ENCODE data around the gene CHST4. TPM values are rescaled to one million over a fixed set of nuclear protein-coding genes. Genes with fewer than 3 reads are reported as not detected.
"Not testable (repeated sequence)": the region's sequence is repeated elsewhere in the genome, so short reads cannot be mapped to it uniquely, and the experiment has no call there.

CHST4 gene
- total RNA-seq, 1 donor from 2014 or later: under 0.01 TPM

GRCh38 chr16:71572497-71573116 is 46.4 kb downstream of the CHST4 start:
- TF ChIP-seq, protein P1, sequence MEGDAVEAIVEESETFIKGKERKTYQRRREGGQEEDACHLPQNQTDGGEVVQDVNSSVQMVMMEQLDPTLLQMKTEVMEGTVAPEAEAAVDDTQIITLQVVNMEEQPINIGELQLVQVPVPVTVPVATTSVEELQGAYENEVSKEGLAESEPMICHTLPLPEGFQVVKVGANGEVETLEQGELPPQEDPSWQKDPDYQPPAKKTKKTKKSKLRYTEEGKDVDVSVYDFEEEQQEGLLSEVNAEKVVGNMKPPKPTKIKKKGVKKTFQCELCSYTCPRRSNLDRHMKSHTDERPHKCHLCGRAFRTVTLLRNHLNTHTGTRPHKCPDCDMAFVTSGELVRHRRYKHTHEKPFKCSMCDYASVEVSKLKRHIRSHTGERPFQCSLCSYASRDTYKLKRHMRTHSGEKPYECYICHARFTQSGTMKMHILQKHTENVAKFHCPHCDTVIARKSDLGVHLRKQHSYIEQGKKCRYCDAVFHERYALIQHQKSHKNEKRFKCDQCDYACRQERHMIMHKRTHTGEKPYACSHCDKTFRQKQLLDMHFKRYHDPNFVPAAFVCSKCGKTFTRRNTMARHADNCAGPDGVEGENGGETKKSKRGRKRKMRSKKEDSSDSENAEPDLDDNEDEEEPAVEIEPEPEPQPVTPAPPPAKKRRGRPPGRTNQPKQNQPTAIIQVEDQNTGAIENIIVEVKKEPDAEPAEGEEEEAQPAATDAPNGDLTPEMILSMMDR (IDR thresholded peaks at IDR 0.05; ENCODE audit: insufficient read depth, low read length, severe bottlenecking): no peak
- H3K36me3 ChIP-seq (ENCODE audit: control insufficient read depth, insufficient read depth, low read length): no peaks in the 10 kb centered on the region
- H3K4me3 ChIP-seq (ENCODE audit: low read depth, low read length): no peak overlapping the region
- no peak for FAIRE-seq
- DNase-seq (ENCODE audit: low read depth): no peak
- H3K27me3 ChIP-seq (ENCODE audit: control insufficient read depth, insufficient read depth, low read length): peaks cover 3% of the 10 kb centered on the region

DNA sequence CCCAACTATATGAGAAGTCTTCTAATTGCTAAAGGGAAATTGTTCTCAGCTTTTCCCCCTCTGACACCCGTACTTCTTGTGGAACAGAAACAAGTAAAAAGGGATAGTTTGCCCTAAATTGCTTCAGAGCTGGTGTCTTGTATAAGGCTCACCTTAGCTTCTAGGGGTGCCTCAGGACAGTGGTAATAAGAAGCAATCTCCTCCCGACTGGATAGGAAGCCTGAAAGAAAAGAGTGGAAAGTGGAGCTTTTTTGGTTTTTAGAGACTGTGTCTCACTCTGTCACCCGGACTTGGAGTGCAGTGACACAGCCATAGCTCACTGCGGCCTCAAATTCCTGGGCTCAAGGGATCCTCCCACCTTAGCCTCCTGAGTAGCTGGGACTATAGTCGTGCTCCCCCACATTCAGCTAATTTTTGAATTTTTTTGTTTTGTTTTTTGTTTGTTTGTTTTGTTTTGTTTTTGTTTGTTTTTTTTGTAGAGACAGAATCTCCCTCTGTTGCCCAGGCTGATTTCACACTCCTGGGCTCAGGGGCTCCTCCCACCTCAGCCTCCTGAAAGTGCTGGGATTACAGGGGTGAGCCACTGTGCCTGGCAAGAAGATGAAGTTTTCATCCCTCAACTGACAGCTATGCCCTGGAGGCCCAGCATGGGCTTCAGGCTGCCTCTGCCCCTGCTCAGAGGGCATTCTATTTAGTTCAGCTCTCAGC is 47.3 kb downstream of the CHST4 start:
- Histone ChIP-seq H3K4me3 (ENCODE audit: low read depth, low read length) (no peak overlapping the region), H3K36me3 (ENCODE audit: control insufficient read depth, insufficient read depth, low read length) (no peaks in the 10 kb centered on the region), H3K27me3 (ENCODE audit: control insufficient read depth, insufficient read depth, low read length) (peaks cover 3% of the 10 kb centered on the region)
- TF ChIP-seq, protein P1 (IDR thresholded peaks at IDR 0.05; ENCODE audit: insufficient read depth, low read length, severe bottlenecking): no peak
- FAIRE-seq: no peak
- DNase-seq (ENCODE audit: low read depth): no peak

DNA sequence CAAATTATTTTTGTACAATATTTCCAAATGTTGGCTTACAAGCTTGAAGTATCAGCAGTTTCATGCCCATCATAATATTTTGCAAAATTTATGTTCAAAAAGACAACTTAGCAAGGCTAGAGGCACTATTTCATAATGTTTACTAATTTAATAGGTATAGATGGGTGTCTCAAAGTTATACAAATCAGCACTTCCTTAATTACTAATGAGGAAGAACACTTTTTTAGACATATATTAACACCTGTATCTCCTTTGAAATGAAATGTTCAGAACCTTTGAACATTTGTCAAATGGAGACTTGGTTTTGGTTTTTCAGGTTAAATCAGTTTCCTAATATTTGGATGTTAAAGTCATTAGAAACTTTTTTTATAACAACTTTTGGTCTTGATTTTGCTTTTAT is 48.5 kb downstream of the CHST4 start:
- Histone ChIP-seq H3K27me3 (ENCODE audit: control insufficient read depth, insufficient read depth, low read length) (peaks cover 3% of the 10 kb centered on the region), H3K4me3 (ENCODE audit: low read depth, low read length) (no peak overlapping the region), H3K36me3 (ENCODE audit: control insufficient read depth, insufficient read depth, low read length) (no peaks in the 10 kb centered on the region)
- FAIRE-seq: no peak
- no peak for DNase-seq (ENCODE audit: low read depth)
- TF ChIP-seq, protein P1 (IDR thresholded peaks at IDR 0.05; ENCODE audit: insufficient read depth, low read length, severe bottlenecking): no peak

- TF ChIP-seq, protein P1 (IDR thresholded peaks at IDR 0.05; ENCODE audit: insufficient read depth, low read length, severe bottlenecking): no peak
- H3K27me3 ChIP-seq (ENCODE audit: control insufficient read depth, insufficient read depth, low read length): peaks cover 2% of the 10 kb centered on the region
- no peak for FAIRE-seq
- no peak within 1 kb of the TSS for H3K4me3 ChIP-seq (ENCODE audit: low read depth, low read length)
- H3K36me3 ChIP-seq (ENCODE audit: control insufficient read depth, insufficient read depth, low read length): no peaks in the 10 kb centered on the region
- DNase-seq (ENCODE audit: low read depth): no peak
These were observed 50.7 kb downstream of the CHST4 start, which contains the start of gene TAT for GRCh38 chr16:71576971-71577370. Gene TAT, minus strand, starts transcription at chr16:71577092. Its CDS starts 677 bp downstream, at chr16:71576415.

DNA sequence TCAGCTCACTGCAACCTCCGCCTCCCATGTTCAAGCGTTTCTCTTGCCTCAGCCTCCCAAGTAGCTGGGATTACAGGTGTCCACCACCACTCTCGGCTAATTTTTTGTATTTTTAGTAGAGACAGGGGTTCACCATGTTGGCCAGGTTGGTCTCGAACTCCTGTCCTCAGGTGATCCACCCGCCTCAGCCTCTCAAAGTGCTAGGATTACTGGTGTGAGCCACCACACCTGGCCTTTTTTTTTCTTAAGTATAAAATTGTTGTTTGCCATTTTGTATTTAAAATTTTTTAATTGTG is 56.3 kb downstream of the CHST4 start:
- H3K4me3 ChIP-seq (ENCODE audit: low read depth, low read length); DNase-seq (ENCODE audit: low read depth); FAIRE-seq: not testable (repeated sequence)

DNA sequence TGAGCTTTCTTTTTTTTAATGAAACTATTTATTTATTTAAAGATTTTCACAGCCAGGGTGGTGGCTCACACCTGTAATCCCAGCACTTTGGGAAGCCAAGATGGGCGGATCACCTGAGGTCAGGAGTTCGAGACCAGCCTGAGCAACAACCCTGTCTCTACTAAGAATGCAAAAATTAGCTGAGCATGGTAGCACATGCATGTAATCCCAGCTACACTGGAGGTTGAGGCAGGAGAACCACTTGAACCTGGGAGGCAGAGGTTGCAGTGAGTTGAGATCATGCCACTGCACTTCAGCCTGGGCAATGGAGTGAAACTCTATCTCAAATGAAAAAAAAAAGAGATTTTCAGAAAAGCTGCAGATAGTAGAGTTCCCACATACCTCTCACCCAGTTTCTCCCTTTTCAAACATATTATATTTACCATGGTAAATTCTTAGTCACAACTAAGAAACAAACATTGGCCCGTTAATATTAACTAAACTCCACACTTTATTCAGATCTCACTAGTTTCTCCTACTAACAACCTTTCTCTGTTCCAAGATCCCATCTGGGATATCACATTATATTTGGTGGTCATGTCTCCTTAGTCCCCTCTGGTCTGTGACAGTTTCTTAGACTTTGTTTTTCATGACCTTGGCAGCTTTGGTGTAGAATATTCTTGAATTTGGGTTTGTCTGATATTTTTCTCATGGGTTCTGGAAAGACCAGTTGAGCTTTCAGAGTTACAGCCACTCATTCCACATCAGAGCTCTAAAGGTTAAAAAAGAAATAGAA is 58.5 kb downstream of the CHST4 start:
- Histone ChIP-seq H3K27me3 (ENCODE audit: control insufficient read depth, insufficient read depth, low read length) (no peaks in the 10 kb centered on the region), H3K4me3 (ENCODE audit: low read depth, low read length) (no peak overlapping the region), H3K36me3 (ENCODE audit: control insufficient read depth, insufficient read depth, low read length) (no peaks in the 10 kb centered on the region)
- TF ChIP-seq, protein P1 (IDR thresholded peaks at IDR 0.05; ENCODE audit: insufficient read depth, low read length, severe bottlenecking): no peak
- DNase-seq (ENCODE audit: low read depth) (no peak), FAIRE-seq (no peak)

More for the DNA sequence above, 56.3 kb downstream of the CHST4 start:
- not testable (repeated sequence) for H3K36me3 ChIP-seq (ENCODE audit: control insufficient read depth, insufficient read depth, low read length); H3K27me3 ChIP-seq (ENCODE audit: control insufficient read depth, insufficient read depth, low read length)

Measured in bronchial epithelial cell (primary cell).